WTC11 (cell line): ENCODE results near the gene ARL10. TPM values are rescaled to one million over a fixed set of nuclear protein-coding genes. Genes with fewer than 3 reads are reported as not detected.

ENCODE experiments used
- ATAC-seq: fragments of 200-7000 bp; cut with Tn5 transposase; 2 replicates; pipeline ENCODE4 v1.10.0; 2021; ENCODE audit warnings: mild to moderate bottlenecking, moderate library complexity
- CTCF ChIA-PET: fragments of 300-600 bp; sonication (Branson Sonifier 250); formaldehyde crosslinking; loops from one replicate; lab custom pipeline; 2021; ENCODE audit warnings: antibody characterized with exemption; lab: Charles Lee
- POLR2A ChIA-PET: fragments of 350-600 bp; sonication (Branson Sonifier 250); formaldehyde crosslinking; loops from one replicate; lab custom pipeline; 2021; ENCODE audit warnings: antibody characterized with exemption; lab: Charles Lee
- DNase-seq: peaks from one replicate; pipeline ENCODE4 v3.0.0; 2021; ENCODE audit warnings: low spot score
- H3K27ac Mint-ChIP-seq: 2 replicates; pipeline ENCODE4 v1.8.0; 2021; ENCODE audit warnings: mixed read lengths
- H3K27me3 Mint-ChIP-seq: 2 replicates; pipeline ENCODE4 v1.8.0; 2021; ENCODE audit warnings: low read depth, mild to moderate bottlenecking, moderate library complexity, mixed read lengths
- H3K36me3 Mint-ChIP-seq: 2 replicates; pipeline ENCODE4 v1.8.0; 2021; ENCODE audit warnings: mixed read lengths
- H3K4me1 Mint-ChIP-seq: 2 replicates; pipeline ENCODE4 v1.8.0; 2022; ENCODE audit warnings: mixed read lengths
- H3K4me3 Mint-ChIP-seq: 2 replicates; pipeline ENCODE4 v1.8.0; 2021; ENCODE audit warnings: mild to moderate bottlenecking, moderate library complexity, mixed read lengths
- H3K9me3 Mint-ChIP-seq: 2 replicates; pipeline ENCODE4 v1.8.0; 2021; ENCODE audit warnings: mixed read lengths
- AFF4 ChIP-seq: sonication (generic); formaldehyde crosslinking; IDR thresholded peaks from 2 replicates; pipeline ENCODE4 v1.8.1; 2023; ENCODE audit warnings: mild to moderate bottlenecking, missing genetic modification reagents, borderline replicate concordance
- E2F4 ChIP-seq: sonication (generic); formaldehyde crosslinking; IDR thresholded peaks from 2 replicates; pipeline ENCODE4 v1.8.1; 2022; ENCODE audit warnings: low read depth, mild to moderate bottlenecking, moderate library complexity, missing genetic modification reagents, borderline replicate concordance
- HMGA2 ChIP-seq: fragments of 250-450 bp; sonication (Bioruptor Pico); IDR thresholded peaks from 2 replicates; pipeline ENCODE4 v1.4.0; 2021; ENCODE audit warnings: mild to moderate bottlenecking, moderate library complexity
- JAZF1 ChIP-seq: fragments of 250-450 bp; sonication (Bioruptor Pico); IDR thresholded peaks from 2 replicates; pipeline ENCODE4 v1.9.0; 2021; ENCODE audit warnings: moderate library complexity, mild to moderate bottlenecking, inconsistent platforms
- NR2C2 ChIP-seq: sonication (generic); formaldehyde crosslinking; IDR thresholded peaks from 2 replicates; pipeline ENCODE4 v1.8.0; 2022; ENCODE audit warnings: mild to moderate bottlenecking, missing genetic modification reagents
- PRRX2 ChIP-seq: fragments of 250-450 bp; sonication (Bioruptor Pico); IDR thresholded peaks from 2 replicates; pipeline ENCODE4 v1.8.0; 2021; ENCODE audit warnings: mild to moderate bottlenecking
- RELA ChIP-seq: sonication (generic); formaldehyde crosslinking; IDR thresholded peaks from 2 replicates; pipeline ENCODE4 v1.8.1; 2022; ENCODE audit warnings: missing genetic modification reagents, mild to moderate bottlenecking, borderline replicate concordance
- RORB ChIP-seq: fragments of 250-450 bp; sonication (Bioruptor Pico); IDR thresholded peaks from 2 replicates; pipeline ENCODE4 v1.9.0; 2021; ENCODE audit warnings: mild to moderate bottlenecking
- SP1 ChIP-seq: sonication (generic); formaldehyde crosslinking; conservative IDR thresholded peaks from 2 replicates; pipeline ENCODE4 v1.8.1; 2022; ENCODE audit warnings: missing genetic modification reagents
- STAT6 ChIP-seq: sonication (generic); formaldehyde crosslinking; conservative IDR thresholded peaks from 2 replicates; pipeline ENCODE4 v1.8.1; 2023; ENCODE audit warnings: mild to moderate bottlenecking, low read depth, missing genetic modification reagents, moderate library complexity
- ZNF219 ChIP-seq: sonication (generic); formaldehyde crosslinking; IDR thresholded peaks from 2 replicates; pipeline ENCODE4 v1.8.0; 2023; ENCODE audit warnings: missing genetic modification reagents, mild to moderate bottlenecking, borderline replicate concordance
- ZNF425 ChIP-seq: fragments of 250-450 bp; sonication (Bioruptor Pico); conservative IDR thresholded peaks from 2 replicates; pipeline ENCODE4 v1.9.0; 2021; ENCODE audit warnings: mild to moderate bottlenecking
- ZNF532 ChIP-seq: fragments of 250-450 bp; sonication (Bioruptor Pico); IDR thresholded peaks from 2 replicates; pipeline ENCODE4 v1.9.0; 2021; ENCODE audit warnings: mild to moderate bottlenecking, borderline replicate concordance
- total RNA-seq: library from RNA; stranded (reverse); gene quantifications from 3 replicates; pipeline ENCODE4 v1.2.3, GENCODE V29; 2021
- TF ChIP-seq, protein P1 (sequence below): fragments of 250-450 bp; sonication (Bioruptor Pico); IDR thresholded peaks from 2 replicates; pipeline ENCODE4 v1.9.0; 2021; ENCODE audit warnings: moderate library complexity, mild to moderate bottlenecking, inconsistent platforms, borderline replicate concordance
- TF ChIP-seq, protein P2 (sequence below): sonication (generic); formaldehyde crosslinking; IDR thresholded peaks from 2 replicates; pipeline ENCODE4 v1.8.1; 2023; ENCODE audit warnings: mild to moderate bottlenecking, moderate library complexity, missing genetic modification reagents

Gene ARL10
- total RNA-seq, 1 experiment from 2014 or later: 6.8 TPM

DNA sequence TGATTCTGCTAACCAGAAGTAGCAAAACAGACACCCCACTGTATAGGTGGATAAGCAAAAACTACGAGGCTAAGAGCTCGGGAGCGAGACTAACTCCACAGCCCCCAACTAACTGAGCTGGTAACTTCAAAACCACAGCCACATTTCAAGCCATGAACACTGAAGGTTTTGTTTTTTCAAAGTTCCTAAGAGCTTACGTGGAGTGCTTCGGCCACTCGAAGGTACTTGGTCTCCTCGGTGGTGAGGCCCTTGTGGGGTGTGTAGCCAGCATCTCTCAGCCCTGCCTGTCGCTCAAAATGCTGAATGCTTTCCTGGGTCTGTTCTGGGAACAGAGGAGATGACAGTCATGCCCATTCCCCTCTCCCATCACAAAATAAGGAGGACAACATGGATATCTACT lies 14.9 kb upstream of the ARL10 start (continued):
- TF ChIP-seq ZNF425 (CRISPR knock-in tag) (no peak), RELA (CRISPR knock-in tag) (no peak), NR2C2 (CRISPR knock-in tag) (no peak), JAZF1 (CRISPR knock-in tag) (no peak), AFF4 (CRISPR knock-in tag) (no peak), SP1 (no peak)

GRCh38 chr5:176352116-176352878 lies 13.0 kb upstream of the ARL10 start:
- DNase-seq: no peak
- Mint-ChIP-seq H3K4me3 (no peak overlapping the region), H3K9me3 (no peaks in the 10 kb centered on the region), H3K36me3 (peaks cover 78% of the 10 kb centered on the region), H3K27me3 (no peaks in the 10 kb centered on the region), H3K27ac (no peak overlapping the region), H3K4me1 (no peaks in the 10 kb centered on the region)
- ATAC-seq: no peak
- ChIA-PET CTCF (interaction anchor here (1.3 to 1.4 kb wide), 2 partner anchors 9 to 53 kb away, joined by 3 to 4 read pairs; no protein-coding TSS in a partner anchor), POLR2A (no interaction called here)
- TF ChIP-seq RORB (CRISPR knock-in tag) (no peak), HMGA2 (CRISPR knock-in tag) (no peak), ZNF219 (no peak)
- TF ChIP-seq, protein P1, sequence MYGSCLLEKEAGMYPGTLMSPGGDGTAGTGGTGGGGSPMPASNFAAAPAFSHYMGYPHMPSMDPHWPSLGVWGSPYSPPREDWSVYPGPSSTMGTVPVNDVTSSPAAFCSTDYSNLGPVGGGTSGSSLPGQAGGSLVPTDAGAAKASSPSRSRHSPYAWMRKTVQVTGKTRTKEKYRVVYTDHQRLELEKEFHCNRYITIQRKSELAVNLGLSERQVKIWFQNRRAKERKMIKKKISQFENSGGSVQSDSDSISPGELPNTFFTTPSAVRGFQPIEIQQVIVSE: no peak

DNA sequence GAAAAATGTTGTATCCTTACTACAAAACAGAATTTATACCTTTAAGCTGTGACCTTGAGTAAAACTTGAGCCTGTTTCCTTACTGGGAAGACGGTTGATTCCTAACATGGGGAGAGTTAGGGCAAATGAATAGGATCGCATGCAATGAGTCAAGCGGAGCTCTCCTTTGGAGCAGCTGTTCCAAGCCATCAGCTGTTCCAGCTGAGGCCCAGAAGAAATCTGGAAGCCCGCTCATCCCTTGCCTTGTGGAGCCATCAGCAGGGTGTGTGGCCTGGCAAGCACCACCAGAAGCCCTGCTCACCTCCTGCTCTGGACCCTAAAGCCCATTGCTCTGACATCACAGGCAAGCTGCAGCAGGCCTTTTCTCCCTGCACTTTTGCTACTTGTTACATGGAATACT lies 11.8 kb upstream of the ARL10 start:
- Mint-ChIP-seq H3K36me3 (peaks cover 79% of the 10 kb centered on the region), H3K9me3 (no peaks in the 10 kb centered on the region), H3K4me1 (no peaks in the 10 kb centered on the region), H3K27ac (no peak overlapping the region), H3K4me3 (no peak overlapping the region), H3K27me3 (no peaks in the 10 kb centered on the region)
- POLR2A ChIA-PET: no interaction called here
- ATAC-seq (no peak), DNase-seq (no peak)
- CTCF ChIA-PET: no interaction called here
- no peak for TF ChIP-seq SP1
- TF ChIP-seq ZNF532 (CRISPR knock-in tag): no peak
- TF ChIP-seq JAZF1 (CRISPR knock-in tag): no peak
- TF ChIP-seq STAT6 (CRISPR knock-in tag): no peak
- no peak for TF ChIP-seq PRRX2
- TF ChIP-seq E2F4: no peak
- TF ChIP-seq, protein P2, sequence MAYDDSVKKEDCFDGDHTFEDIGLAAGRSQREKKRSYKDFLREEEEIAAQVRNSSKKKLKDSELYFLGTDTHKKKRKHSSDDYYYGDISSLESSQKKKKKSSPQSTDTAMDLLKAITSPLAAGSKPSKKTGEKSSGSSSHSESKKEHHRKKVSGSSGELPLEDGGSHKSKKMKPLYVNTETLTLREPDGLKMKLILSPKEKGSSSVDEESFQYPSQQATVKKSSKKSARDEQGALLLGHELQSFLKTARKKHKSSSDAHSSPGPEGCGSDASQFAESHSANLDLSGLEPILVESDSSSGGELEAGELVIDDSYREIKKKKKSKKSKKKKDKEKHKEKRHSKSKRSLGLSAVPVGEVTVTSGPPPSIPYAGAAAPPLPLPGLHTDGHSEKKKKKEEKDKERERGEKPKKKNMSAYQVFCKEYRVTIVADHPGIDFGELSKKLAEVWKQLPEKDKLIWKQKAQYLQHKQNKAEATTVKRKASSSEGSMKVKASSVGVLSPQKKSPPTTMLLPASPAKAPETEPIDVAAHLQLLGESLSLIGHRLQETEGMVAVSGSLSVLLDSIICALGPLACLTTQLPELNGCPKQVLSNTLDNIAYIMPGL (CRISPR knock-in tag): no peak
